ENCODE results near the gene CACFD1.

The CACFD1 gene

DNA sequence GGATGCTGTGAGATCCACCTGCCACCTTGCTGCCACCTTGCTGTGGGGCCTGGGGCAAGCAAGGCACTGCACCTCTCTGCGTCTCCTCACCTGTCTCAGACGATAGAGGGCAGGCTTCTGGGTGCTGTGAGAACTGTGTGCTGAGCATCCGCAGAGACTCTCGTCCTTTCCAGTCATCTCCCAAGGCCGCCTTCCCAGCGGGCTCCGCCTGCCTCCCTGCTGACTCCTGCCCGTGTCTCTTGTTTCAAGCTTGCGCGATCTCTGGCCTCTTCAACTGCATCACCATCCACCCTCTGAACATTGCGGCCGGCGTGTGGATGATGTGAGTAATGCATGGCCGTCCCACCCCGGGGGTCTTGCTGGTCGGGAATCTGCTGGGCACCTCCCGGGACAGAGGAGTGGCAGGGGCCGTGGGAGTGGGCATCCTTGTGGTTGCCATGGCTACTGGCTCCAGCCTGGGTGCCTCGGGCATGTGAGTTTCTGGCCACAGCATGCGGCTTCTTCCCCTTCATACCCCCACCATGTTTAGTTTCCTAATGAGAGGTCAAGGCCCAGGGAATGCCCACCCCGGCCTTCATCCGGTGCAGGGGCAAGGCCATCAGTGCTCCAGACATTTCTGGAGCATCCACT, 3.6 kb downstream of the CACFD1 start:
- TF ChIP-seq, protein P1, sequence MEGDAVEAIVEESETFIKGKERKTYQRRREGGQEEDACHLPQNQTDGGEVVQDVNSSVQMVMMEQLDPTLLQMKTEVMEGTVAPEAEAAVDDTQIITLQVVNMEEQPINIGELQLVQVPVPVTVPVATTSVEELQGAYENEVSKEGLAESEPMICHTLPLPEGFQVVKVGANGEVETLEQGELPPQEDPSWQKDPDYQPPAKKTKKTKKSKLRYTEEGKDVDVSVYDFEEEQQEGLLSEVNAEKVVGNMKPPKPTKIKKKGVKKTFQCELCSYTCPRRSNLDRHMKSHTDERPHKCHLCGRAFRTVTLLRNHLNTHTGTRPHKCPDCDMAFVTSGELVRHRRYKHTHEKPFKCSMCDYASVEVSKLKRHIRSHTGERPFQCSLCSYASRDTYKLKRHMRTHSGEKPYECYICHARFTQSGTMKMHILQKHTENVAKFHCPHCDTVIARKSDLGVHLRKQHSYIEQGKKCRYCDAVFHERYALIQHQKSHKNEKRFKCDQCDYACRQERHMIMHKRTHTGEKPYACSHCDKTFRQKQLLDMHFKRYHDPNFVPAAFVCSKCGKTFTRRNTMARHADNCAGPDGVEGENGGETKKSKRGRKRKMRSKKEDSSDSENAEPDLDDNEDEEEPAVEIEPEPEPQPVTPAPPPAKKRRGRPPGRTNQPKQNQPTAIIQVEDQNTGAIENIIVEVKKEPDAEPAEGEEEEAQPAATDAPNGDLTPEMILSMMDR (IDR thresholded peaks at IDR 0.05; ENCODE audit: low read depth, low read length), result peak; percentile 72
- DNase-seq, result peak; percentile 37
- no peaks in the 10 kb centered on the region for H3K27me3 ChIP-seq (ENCODE audit: insufficient read depth, low read depth, severe bottlenecking)

DNA sequence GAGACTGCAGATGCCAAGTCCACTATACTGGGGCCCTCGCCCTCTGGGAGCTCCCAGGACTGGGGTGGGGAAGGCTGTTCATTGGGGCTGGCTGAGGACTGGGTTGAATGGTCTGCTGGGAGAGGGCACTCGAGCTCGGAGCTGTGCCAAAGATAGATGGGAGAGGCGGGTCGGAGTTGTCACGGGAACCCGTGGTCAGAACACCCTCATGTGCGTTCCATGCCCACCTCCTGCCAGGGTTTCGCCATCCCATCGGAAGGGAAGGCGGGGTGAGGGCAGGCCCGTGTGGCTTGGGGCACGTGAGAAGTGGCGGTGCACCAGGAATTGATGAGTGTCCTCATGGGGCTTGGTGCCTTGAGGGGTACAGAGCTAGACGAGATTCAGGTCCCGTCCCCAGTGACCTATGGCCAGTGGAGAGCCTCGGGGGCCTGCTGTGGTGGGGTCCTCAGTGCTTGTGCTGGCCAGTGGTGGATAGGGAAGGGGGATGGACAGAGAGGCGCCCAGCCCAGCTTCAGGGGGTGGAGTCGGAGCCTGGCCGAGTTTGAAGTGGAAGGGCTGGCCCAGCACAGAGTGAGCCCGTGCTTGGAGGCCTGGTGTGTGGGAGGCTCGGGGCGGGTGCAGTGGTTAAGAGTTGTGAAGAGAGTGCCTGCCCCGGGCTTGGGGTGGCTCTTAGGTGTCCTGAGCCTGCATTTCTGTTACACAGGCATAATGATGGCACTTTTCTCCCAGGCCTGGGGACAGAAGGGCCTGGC, 4.3 kb downstream of the CACFD1 start:
- no peak overlapping the region for H3K27ac ChIP-seq
- no peaks in the 10 kb centered on the region for H3K27me3 ChIP-seq (ENCODE audit: insufficient read depth, low read depth, severe bottlenecking)
- H3K4me3 ChIP-seq (ENCODE audit: low read depth, low read length), result no peak overlapping the region
- no peaks in the 10 kb centered on the region for H3K9me3 ChIP-seq (ENCODE audit: severe bottlenecking)
- DNase-seq, result no peak
- TF ChIP-seq, protein P1 (IDR thresholded peaks at IDR 0.05; ENCODE audit: low read depth, low read length), result no peak
- H3K36me3 ChIP-seq, result peaks cover 28% of the 10 kb centered on the region

More for the DNA sequence above, 3.6 kb downstream of the CACFD1 start:
- H3K36me3 ChIP-seq, result peaks cover 21% of the 10 kb centered on the region
- H3K27ac ChIP-seq, result no peak overlapping the region
- H3K4me3 ChIP-seq (ENCODE audit: low read depth, low read length), result no peak overlapping the region
- no peaks in the 10 kb centered on the region for H3K9me3 ChIP-seq (ENCODE audit: severe bottlenecking)

DNA sequence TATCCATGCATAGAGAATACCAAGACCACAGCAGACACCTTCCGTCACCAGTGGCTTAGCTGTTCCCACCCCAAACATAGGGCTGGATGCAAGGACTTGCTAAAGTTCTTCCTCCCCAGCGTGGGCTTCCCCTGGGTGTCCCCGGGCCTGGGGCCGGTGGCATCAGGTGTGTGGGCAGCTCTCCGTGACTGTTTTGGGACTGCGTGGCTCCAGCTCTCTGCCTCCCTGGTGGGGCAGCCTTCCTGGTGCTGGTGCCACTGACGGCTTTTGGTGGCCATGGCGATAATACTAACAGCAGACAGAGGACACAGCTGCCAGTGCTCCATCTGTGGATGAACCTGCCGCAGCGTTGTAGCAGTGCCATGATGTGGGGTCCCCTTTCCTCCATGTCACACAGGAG, 4.9 kb downstream of the CACFD1 start:
- DNase-seq, result no peak
- TF ChIP-seq, protein P1 (IDR thresholded peaks at IDR 0.05; ENCODE audit: low read depth, low read length), result no peak
- Histone ChIP-seq H3K4me3 (ENCODE audit: low read depth, low read length) (no peak overlapping the region), H3K27me3 (ENCODE audit: insufficient read depth, low read depth, severe bottlenecking) (no peaks in the 10 kb centered on the region), H3K9me3 (ENCODE audit: severe bottlenecking) (no peaks in the 10 kb centered on the region), H3K27ac (no peak overlapping the region), H3K36me3 (peaks cover 28% of the 10 kb centered on the region)

DNA sequence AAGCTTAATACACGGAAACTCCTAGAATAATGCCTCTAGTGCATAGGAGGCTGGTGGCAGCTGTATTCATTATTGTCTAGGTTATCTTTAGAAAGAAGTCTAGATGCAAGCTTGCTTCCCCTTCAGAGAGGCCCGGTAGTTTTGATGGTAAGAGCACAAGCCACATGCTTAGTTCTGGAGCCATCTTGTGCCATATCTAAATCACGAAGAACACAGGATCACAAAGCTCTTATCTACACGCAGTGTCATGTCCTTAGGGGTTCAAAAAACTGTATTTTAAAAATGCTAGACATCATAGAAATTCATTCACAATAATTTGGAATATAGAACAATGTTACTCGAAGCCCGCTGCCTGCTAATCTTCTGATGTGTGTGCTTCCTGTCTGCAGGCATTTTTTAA, 6.2 kb downstream of the CACFD1 start:
- H3K27ac ChIP-seq, result no peak overlapping the region
- H3K9me3 ChIP-seq (ENCODE audit: severe bottlenecking), result no peaks in the 10 kb centered on the region
- H3K36me3 ChIP-seq, result peaks cover 28% of the 10 kb centered on the region
- no peaks in the 10 kb centered on the region for H3K27me3 ChIP-seq (ENCODE audit: insufficient read depth, low read depth, severe bottlenecking)
- TF ChIP-seq, protein P1 (IDR thresholded peaks at IDR 0.05; ENCODE audit: low read depth, low read length), result no peak
- no peak overlapping the region for H3K4me3 ChIP-seq (ENCODE audit: low read depth, low read length)
- no peak for DNase-seq

DNA sequence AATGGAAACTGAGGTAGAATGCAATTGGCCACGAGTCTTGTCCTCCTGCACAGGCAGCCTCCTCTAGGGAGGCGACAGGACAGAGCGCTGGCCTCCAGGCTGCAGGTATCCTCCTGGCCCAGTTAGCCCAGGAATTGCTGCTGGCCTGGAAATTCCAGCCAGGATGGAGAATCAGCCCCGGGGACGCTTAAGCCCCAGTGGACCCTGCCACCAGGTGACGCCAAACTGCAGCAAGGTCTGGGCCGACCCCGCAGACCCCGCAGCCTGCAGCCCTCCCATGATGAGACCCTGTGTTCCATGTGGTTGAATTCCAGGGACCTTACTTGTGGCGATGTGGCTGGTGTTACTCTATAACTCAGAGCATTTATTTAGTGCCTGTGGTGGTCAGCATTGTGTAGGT, 7.3 kb downstream of the CACFD1 start:
- Histone ChIP-seq H3K9me3 (ENCODE audit: severe bottlenecking) (no peaks in the 10 kb centered on the region), H3K36me3 (peaks cover 36% of the 10 kb centered on the region), H3K27ac (no peak overlapping the region), H3K27me3 (ENCODE audit: insufficient read depth, low read depth, severe bottlenecking) (no peaks in the 10 kb centered on the region), H3K4me3 (ENCODE audit: low read depth, low read length) (no peak overlapping the region)
- DNase-seq, result no peak
- TF ChIP-seq, protein P1 (IDR thresholded peaks at IDR 0.05; ENCODE audit: low read depth, low read length), result 0 out of 2 replicates have a peak, but pooled peaks have one; percentile 30

Measured in WERI-Rb-1 (cell line).